ENCODE results near the gene RNF40.

Gene RNF40

DNA sequence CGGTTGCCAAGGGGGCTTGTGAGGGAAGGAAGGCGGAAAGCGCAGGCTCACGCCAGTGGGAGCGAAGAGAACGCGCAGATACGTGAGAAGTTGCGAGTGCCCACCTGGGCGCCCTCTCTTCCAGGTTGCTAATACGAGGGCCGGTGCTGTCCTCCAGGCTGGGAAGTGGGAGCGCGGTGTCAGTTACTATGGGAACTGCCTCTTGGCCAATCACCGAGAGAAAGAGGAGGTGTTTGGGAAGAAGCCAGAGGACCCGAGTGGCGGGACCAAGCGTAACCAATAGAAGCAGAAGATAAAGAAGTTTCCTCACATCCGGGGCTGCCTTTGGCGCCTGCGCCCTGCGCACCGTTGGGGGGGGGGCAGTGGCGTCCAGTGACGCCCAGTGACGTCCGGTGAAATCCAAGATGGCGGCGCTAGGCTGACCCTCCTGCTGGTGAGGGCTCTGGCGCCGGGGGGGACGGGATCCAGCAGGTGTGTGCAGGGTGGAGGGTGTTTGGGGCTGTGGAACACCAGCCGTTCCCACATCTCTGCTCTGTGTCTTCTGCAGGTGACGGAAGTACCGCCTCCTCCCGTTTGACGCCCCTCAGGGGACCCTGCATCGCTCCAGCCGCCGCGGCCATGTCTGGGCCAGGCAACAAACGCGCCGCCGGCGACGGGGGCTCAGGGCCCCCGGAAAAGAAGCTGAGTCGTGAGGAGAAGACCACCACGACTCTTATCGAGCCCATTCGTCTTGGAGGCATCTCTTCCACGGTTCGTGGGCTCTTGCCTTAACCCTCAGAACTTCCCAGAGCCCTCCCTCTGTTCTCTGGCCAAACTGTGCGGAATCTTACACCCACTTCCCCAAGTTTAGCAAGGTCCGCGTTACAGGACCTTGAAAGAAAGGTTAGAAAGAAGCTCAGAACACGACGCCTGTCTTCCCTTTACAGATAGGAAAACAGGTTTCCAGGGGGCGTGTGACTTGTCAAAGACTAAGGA, at the start of gene RNF40, which contains the start of gene CFAP119:
TSS of gene RNF40 (plus strand) at position 395 of the 975 bp plus-strand sequence. CDS start at position 619, 224 bp downstream.
TSS of gene CFAP119 (minus strand) at position 135 of the 975 bp plus-strand sequence. CDS start 314 bp downstream, outside the sequence.
- in situ Hi-C loops (cut with MboI; ENCODE audit: low pct_unique_long_range_greater_than_20kb, low sequenced_read_pairs, unreplicated experiment) = no loop called here
- DNase-seq (ENCODE audit: low spot score) = peak; percentile 99
- TF ChIP-seq, protein P1, sequence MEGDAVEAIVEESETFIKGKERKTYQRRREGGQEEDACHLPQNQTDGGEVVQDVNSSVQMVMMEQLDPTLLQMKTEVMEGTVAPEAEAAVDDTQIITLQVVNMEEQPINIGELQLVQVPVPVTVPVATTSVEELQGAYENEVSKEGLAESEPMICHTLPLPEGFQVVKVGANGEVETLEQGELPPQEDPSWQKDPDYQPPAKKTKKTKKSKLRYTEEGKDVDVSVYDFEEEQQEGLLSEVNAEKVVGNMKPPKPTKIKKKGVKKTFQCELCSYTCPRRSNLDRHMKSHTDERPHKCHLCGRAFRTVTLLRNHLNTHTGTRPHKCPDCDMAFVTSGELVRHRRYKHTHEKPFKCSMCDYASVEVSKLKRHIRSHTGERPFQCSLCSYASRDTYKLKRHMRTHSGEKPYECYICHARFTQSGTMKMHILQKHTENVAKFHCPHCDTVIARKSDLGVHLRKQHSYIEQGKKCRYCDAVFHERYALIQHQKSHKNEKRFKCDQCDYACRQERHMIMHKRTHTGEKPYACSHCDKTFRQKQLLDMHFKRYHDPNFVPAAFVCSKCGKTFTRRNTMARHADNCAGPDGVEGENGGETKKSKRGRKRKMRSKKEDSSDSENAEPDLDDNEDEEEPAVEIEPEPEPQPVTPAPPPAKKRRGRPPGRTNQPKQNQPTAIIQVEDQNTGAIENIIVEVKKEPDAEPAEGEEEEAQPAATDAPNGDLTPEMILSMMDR (IDR thresholded peaks at IDR 0.05; ENCODE audit: extremely low read depth, insufficient read depth, missing control alignments) = no peak

DNA sequence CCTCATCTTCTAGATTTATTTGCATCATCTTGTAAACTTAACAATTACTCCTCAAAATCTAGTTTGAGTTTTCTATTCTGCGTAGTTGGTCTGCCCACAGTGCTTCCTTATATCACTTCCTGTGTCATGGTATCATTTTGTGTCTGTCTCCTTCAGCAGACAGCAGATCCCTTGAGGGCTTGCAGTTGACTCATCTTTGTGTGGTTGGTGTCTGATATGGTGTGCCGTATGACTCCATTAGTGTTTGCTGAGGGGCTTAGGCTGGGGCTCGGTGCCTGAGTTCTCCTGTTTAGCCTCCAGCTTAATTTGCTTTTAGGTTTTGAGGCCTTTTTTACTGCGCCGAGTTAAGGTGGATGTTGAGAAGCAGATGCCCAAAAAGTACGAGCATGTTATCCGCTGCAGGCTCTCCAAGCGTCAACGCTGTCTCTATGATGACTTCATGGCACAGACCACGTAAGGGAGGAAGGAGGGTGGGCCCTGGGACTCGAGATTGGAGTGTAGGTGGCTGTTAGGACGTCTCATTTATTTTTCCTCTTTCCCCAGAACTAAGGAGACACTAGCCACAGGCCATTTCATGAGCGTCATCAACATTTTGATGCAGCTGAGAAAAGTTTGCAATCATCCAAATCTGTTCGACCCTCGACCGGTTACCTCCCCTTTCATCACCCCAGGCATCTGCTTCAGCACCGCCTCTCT, 46.2 kb upstream of the RNF40 start:
- TF ChIP-seq, protein P1 (IDR thresholded peaks at IDR 0.05; ENCODE audit: extremely low read depth, insufficient read depth, missing control alignments) = no peak
- in situ Hi-C loops (cut with MboI; ENCODE audit: low pct_unique_long_range_greater_than_20kb, low sequenced_read_pairs, unreplicated experiment) = no loop called here
- DNase-seq (ENCODE audit: low spot score) = peak; percentile 48

DNA sequence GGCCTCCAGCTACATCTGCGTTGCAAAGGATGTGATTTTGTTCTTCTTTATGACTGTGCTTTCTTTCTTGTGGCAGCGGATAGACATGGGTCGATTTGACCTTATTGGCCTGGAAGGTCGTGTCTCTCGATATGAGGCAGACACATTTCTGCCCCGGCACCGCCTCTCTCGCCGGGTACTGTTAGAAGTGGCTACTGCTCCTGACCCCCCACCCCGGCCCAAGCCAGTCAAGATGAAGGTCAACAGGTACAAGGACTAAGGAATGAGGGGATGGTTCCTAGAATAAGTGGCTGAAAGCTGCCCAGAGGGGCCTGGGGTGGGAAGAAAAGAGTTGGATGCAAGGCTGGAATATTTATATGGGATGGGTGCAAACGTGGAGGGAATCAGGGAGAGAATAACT, 42.0 kb upstream of the RNF40 start:
- in situ Hi-C loops (cut with MboI; ENCODE audit: low pct_unique_long_range_greater_than_20kb, low sequenced_read_pairs, unreplicated experiment) = no loop called here
- TF ChIP-seq, protein P1 (IDR thresholded peaks at IDR 0.05; ENCODE audit: extremely low read depth, insufficient read depth, missing control alignments) = no peak
- no peak for DNase-seq (ENCODE audit: low spot score)

DNA sequence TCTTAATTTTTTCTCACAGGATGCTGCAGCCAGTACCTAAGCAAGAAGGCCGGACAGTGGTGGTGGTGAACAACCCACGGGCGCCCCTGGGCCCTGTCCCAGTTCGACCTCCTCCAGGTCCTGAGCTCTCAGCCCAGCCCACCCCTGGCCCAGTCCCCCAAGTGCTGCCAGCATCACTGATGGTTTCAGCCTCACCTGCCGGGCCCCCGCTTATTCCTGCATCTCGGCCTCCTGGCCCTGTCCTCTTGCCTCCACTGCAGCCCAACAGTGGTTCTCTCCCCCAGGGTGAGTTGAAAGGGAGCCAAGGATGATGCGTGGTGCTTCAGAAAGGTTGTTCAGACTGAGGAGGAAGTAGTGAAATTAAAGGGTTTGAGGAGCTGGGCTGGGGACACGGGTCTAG, 41.4 kb upstream of the RNF40 start:
- TF ChIP-seq, protein P1 (IDR thresholded peaks at IDR 0.05; ENCODE audit: extremely low read depth, insufficient read depth, missing control alignments) = no peak
- in situ Hi-C loops (cut with MboI; ENCODE audit: low pct_unique_long_range_greater_than_20kb, low sequenced_read_pairs, unreplicated experiment) = no loop called here
- no peak for DNase-seq (ENCODE audit: low spot score)

DNA sequence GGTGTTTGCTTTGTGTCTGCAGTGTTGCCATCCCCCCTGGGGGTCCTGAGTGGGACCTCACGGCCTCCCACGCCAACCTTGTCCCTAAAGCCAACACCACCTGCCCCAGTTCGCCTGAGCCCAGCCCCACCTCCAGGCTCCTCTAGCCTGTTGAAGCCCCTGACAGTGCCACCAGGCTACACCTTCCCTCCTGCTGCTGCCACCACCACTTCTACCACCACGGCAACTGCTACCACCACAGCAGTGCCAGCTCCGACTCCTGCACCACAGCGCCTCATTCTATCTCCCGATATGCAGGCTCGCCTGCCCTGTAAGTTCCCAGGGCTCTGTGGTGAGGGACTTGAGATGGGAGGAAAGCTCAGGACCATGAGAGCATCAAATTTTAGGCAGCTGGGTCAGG, 41.0 kb upstream of the RNF40 start:
- TF ChIP-seq, protein P1 (IDR thresholded peaks at IDR 0.05; ENCODE audit: extremely low read depth, insufficient read depth, missing control alignments) = no peak
- in situ Hi-C loops (cut with MboI; ENCODE audit: low pct_unique_long_range_greater_than_20kb, low sequenced_read_pairs, unreplicated experiment) = no loop called here
- DNase-seq (ENCODE audit: low spot score) = no peak

DNA sequence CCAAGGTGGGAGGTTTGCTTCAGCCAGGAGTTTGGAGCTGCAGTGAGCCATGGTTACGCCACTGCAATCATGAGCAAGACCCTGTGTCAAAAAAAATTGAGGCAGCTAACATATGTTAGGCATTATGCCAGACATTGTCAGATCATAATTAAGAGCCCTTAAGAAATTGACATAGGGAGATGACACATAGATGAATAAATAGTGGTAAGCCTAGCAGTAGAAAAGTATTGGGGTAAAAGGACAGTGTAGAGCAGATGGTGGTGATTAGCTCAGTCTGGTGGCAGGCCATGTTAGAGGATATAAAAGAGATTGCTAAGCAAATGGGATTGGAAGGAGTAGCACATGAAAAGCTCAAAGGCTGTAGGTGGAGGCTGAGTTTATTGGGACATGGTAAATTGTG, 40.5 kb upstream of the RNF40 start:
- in situ Hi-C loops (cut with MboI; ENCODE audit: low pct_unique_long_range_greater_than_20kb, low sequenced_read_pairs, unreplicated experiment) = no loop called here
- no peak for DNase-seq (ENCODE audit: low spot score)
- TF ChIP-seq, protein P1 (IDR thresholded peaks at IDR 0.05; ENCODE audit: extremely low read depth, insufficient read depth, missing control alignments) = no peak

Data from GM13977 (cell line).